ENCODE results near the gene RNF141.

Gene RNF141

GRCh38 chr11:10540915-10541560 is at the start of gene RNF141:
RNF141 (minus strand) TSS chr11:10541187; CDS start chr11:10534158, 7,029 bp downstream.
- peak; percentile 78 for DNase-seq

- no peak for DNase-seq
These were observed 49.4 kb upstream of the RNF141 start for GRCh38 chr11:10590218-10590915.

GRCh38 chr11:10588904-10589303 is 47.9 kb upstream of the RNF141 start:
- no peak for DNase-seq

GRCh38 chr11:10587995-10588394 is 47.0 kb upstream of the RNF141 start:
- DNase-seq, result no peak

- DNase-seq, result no peak
These were observed 46.4 kb upstream of the RNF141 start for GRCh38 chr11:10587388-10587787.

- no peak for DNase-seq
These were observed 43.1 kb upstream of the RNF141 start for GRCh38 chr11:10584071-10584501.

- no peak for DNase-seq
These were observed 40.6 kb upstream of the RNF141 start for GRCh38 chr11:10581481-10582019.

- DNase-seq, result no peak
These were observed 39.6 kb upstream of the RNF141 start for GRCh38 chr11:10580623-10581022.

GRCh38 chr11:10579700-10580099 is 38.7 kb upstream of the RNF141 start:
- no peak for DNase-seq

GRCh38 chr11:10576035-10576398 is 35.0 kb upstream of the RNF141 start:
- DNase-seq, result no peak

GRCh38 chr11:10575346-10576034 is 34.5 kb upstream of the RNF141 start:
- no peak for DNase-seq

GRCh38 chr11:10573556-10573955 is 32.6 kb upstream of the RNF141 start:
- no peak for DNase-seq

- no peak for DNase-seq
These were observed 32.0 kb upstream of the RNF141 start for GRCh38 chr11:10573028-10573427.

GRCh38 chr11:10572533-10572932 is 31.5 kb upstream of the RNF141 start:
- no peak for DNase-seq

- DNase-seq, result no peak
These were observed 27.5 kb upstream of the RNF141 start, which contains the start of gene LYVE1 for GRCh38 chr11:10568486-10568941. LYVE1 (minus strand) TSS chr11:10568665; CDS start chr11:10568532, 133 bp downstream.

GRCh38 chr11:10567446-10567845 is 26.5 kb upstream of the RNF141 start:
- DNase-seq, result no peak

GRCh38 chr11:10566257-10566957 is 25.4 kb upstream of the RNF141 start:
- DNase-seq, result no peak

- no peak for DNase-seq
These were observed 24.5 kb upstream of the RNF141 start for GRCh38 chr11:10565493-10565892.

GRCh38 chr11:10564696-10565318 is 23.8 kb upstream of the RNF141 start:
- no peak for DNase-seq

- no peak for DNase-seq
These were observed 23.0 kb upstream of the RNF141 start for GRCh38 chr11:10564030-10564429.

GRCh38 chr11:10561947-10562346 is 21.0 kb upstream of the RNF141 start:
- no peak for DNase-seq

GRCh38 chr11:10561043-10561818 is 20.2 kb upstream of the RNF141 start:
- no peak for DNase-seq

Data from NCI-H2029 treated with DMSO at 0.1 percent for 48 hours (cell line).